NCI-H2081 (cell line): ENCODE measurements around the gene TEAD1.

Experiments used
- DNase-seq, 2 experiments: peaks; one replicate each; lab custom pipeline; 2025; lab: John Stamatoyannopoulos, UW

Gene TEAD1

GRCh38 chr11:12986194-12986898 lies 312.1 kb downstream of the TEAD1 start:
- no peak for DNase-seq

GRCh38 chr11:12989428-12990161 lies 315.4 kb downstream of the TEAD1 start:
- no peak for DNase-seq

- DNase-seq = no peak
These were observed 315.9 kb downstream of the TEAD1 start for GRCh38 chr11:12990162-12990480.

- DNase-seq = no peak
These were observed 317.2 kb downstream of the TEAD1 start for GRCh38 chr11:12991426-12991825.

- DNase-seq = no peak
These were observed 319.4 kb downstream of the TEAD1 start for GRCh38 chr11:12993626-12994025.
